CD4-positive, alpha-beta T cell (primary cell): ENCODE results near the gene RNF113A. TPM values are rescaled to one million over a fixed set of nuclear protein-coding genes. Genes with fewer than 3 reads are reported as not detected.

Source experiments
- ATAC-seq: fragments of 200-7000 bp; cut with Tn5 transposase; one replicate; pipeline ENCODE4 v1.10.0; 2022; ENCODE audit warnings: mild to moderate bottlenecking; ENCODE audit not compliant: poor library complexity
- CTCF ChIA-PET: fragments of 350-600 bp; sonication (Branson Sonifier 250); formaldehyde crosslinking; loops from one replicate; lab custom pipeline; 2021; ENCODE audit warnings: antibody characterized with exemption, inconsistent platforms; lab: Charles Lee
- POLR2A ChIA-PET: fragments of 350-600 bp; sonication (Branson Sonifier 250); formaldehyde crosslinking; loops from one replicate; lab custom pipeline; 2021; ENCODE audit warnings: antibody characterized with exemption, inconsistent platforms; lab: Charles Lee
- DNase-seq, 14 experiments: peaks; one replicate each; pipeline ENCODE4 v3.0.0-alpha.2; 2013 to 2020; ENCODE audit warnings: mixed read lengths in 2 of 14
- H3K27ac ChIP-seq, 2 donors: one replicate each; pipeline versions ENCODE4 v1.5.1 to v1.7.0; 2013; ENCODE audit warnings: low read length in 2 of 2, low read depth in 1 of 2, mild to moderate bottlenecking in 1 of 2
- H3K27me3 ChIP-seq, 2 experiments: 1 replicate in 1 of 2; 2 replicates in 1 of 2; pipeline versions ENCODE4 v1.6.1 to v1.7.0; 2013; ENCODE audit warnings: low read length in 2 of 2, control low read depth in 1 of 2, mild to moderate bottlenecking in 1 of 2, moderate library complexity in 1 of 2; ENCODE audit not compliant: insufficient read depth in 2 of 2, control insufficient read depth in 1 of 2
- H3K36me3 ChIP-seq: one replicate; pipeline ENCODE4 v1.6.1; 2013; ENCODE audit warnings: low read length, control low read depth; ENCODE audit not compliant: insufficient read depth
- H3K4me1 ChIP-seq: one replicate; pipeline ENCODE4 v1.6.1; 2013; ENCODE audit warnings: low read length, control low read depth; ENCODE audit not compliant: insufficient read depth
- H3K4me3 ChIP-seq: one replicate; pipeline ENCODE4 v1.5.1; 2013; ENCODE audit warnings: mild to moderate bottlenecking, low read length, moderate library complexity
- H3K9me3 ChIP-seq, 2 experiments: 1 replicate in 1 of 2; 2 replicates in 1 of 2; pipeline versions ENCODE4 v1.6.1 to v1.7.0; 2013; ENCODE audit warnings: low read length in 2 of 2, mild to moderate bottlenecking in 2 of 2, control low read depth in 1 of 2, moderate library complexity in 1 of 2; ENCODE audit not compliant: control insufficient read depth in 1 of 2, insufficient read depth in 1 of 2
- H3K27ac Mint-ChIP-seq: one replicate; pipeline ENCODE4 v1.8.0; 2020; ENCODE audit warnings: mixed read lengths
- H3K27me3 Mint-ChIP-seq: one replicate; pipeline ENCODE4 v1.8.0; 2021; ENCODE audit warnings: mixed read lengths
- H3K36me3 Mint-ChIP-seq: one replicate; pipeline ENCODE4 v1.8.0; 2021; ENCODE audit warnings: low read depth, mixed read lengths
- H3K4me1 Mint-ChIP-seq: one replicate; pipeline ENCODE4 v1.8.0; 2021; ENCODE audit warnings: low read depth, mixed read lengths
- H3K4me3 Mint-ChIP-seq: one replicate; pipeline ENCODE4 v1.8.0; 2020; ENCODE audit warnings: mild to moderate bottlenecking, mixed read lengths
- H3K9me3 Mint-ChIP-seq: one replicate; pipeline ENCODE4 v1.8.0; 2020; ENCODE audit warnings: mixed read lengths
- CTCF ChIP-seq: fragments of 200-600 bp; IDR thresholded peaks from one replicate; pipeline ENCODE4 v1.8.0; 2022; ENCODE audit warnings: antibody characterized with exemption, mild to moderate bottlenecking
- intact Hi-C, 2 experiments: fragments of 100-400 bp; cut with DNase I in 1 of 2; cut with micrococcal nuclease in 1 of 2; formaldehyde crosslinking; loops; one replicate each; pipeline versions ENCODE4 v1.15.1 to v1.9.0; 2023 to 2025; cut with DNase I, micrococcal nuclease
- total RNA-seq, 174 experiments: library from RNA in 2 of 174; stranded (reverse) in 2 of 174; gene quantifications; one replicate each; pipeline ENCODE4 v1.2.3 and lab custom pipeline; 2021 to 2026

The RNF113A gene
- total RNA-seq, 2 experiments from 2014 or later, result 32.5 to 33.5 TPM

GRCh38 chrX:119887721-119888425 is 16.3 kb upstream of the RNF113A start:
- H3K27me3 Mint-ChIP-seq, result no peaks in the 10 kb centered on the region
- TF ChIP-seq CTCF, result peak; percentile 30
- POLR2A ChIA-PET, result interaction anchor here (0.8 to 1.4 kb wide), 3 partner anchors 14 to 96 kb away, joined by 3 to 4 read pairs (median 4); partner anchors contain the start of gene RPL39
- Histone ChIP-seq H3K4me3 (peak overlapping the region; percentile 45), H3K36me3 (no peaks in the 10 kb centered on the region), H3K27ac (no peak overlapping the region), H3K9me3 (no peaks in the 10 kb centered on the region), H3K27me3 (no peaks in the 10 kb centered on the region), H3K4me1 (peaks cover 18% of the 10 kb centered on the region)
- H3K4me1 Mint-ChIP-seq, result peaks cover 5% of the 10 kb centered on the region
- ATAC-seq (peak; percentile 82), DNase-seq (peak; percentile 19 to 78 (median 40))
- no peaks in the 10 kb centered on the region for H3K36me3 Mint-ChIP-seq
- intact Hi-C loops, result loop anchor here in 1 of 2 experiments (2.0 kb wide), 1 partner anchor 17 kb away; the partner anchor contains the start of genes NDUFA1 and RNF113A
- CTCF ChIA-PET, result interaction anchor here (0.6 to 2.0 kb wide), 8 partner anchors 9 to 405 kb away, joined by 3 to 9 read pairs (median 4); partner anchors contain the start of gene RPL39
- no peak overlapping the region for H3K27ac Mint-ChIP-seq
- no peaks in the 10 kb centered on the region for H3K9me3 Mint-ChIP-seq
- H3K4me3 Mint-ChIP-seq, result peak overlapping the region; percentile 60

GRCh38 chrX:119885554-119886428 is 14.3 kb upstream of the RNF113A start:
- intact Hi-C loops, result loop anchor here in 1 of 2 experiments (2.0 kb wide), 1 partner anchor 15 kb away; the partner anchor contains the start of genes NDUFA1 and RNF113A
- TF ChIP-seq CTCF, result no peak
- ChIA-PET CTCF (no interaction called here), POLR2A (no interaction called here)
- no peaks in the 10 kb centered on the region for H3K36me3 ChIP-seq
- Mint-ChIP-seq H3K27me3 (no peaks in the 10 kb centered on the region), H3K4me1 (peaks cover 8% of the 10 kb centered on the region), H3K27ac (no peak overlapping the region), H3K4me3 (peak overlapping the region; percentile 58), H3K9me3 (no peaks in the 10 kb centered on the region), H3K36me3 (peaks cover 2% of the 10 kb centered on the region)
- H3K4me1 ChIP-seq, result peaks cover 18% of the 10 kb centered on the region
- DNase-seq (peak in 3 of 14 experiments; percentile 48 to 71 (median 69)), ATAC-seq (peak; percentile 53)
- H3K27ac ChIP-seq, result no peak overlapping the region
- no peaks in the 10 kb centered on the region for H3K27me3 ChIP-seq
- H3K4me3 ChIP-seq, result peak overlapping the region; percentile 34
- no peaks in the 10 kb centered on the region for H3K9me3 ChIP-seq
